ENCODE results near the gene MAP7D2.
A peak's percentile ranks its signal among the peaks of the same experiment; 100 is the strongest.

MAP7D2 gene

GRCh38 chrX:20112022-20112774 lies 4.5 kb downstream of the MAP7D2 start:
- DNase-seq = no peak

GRCh38 chrX:20111271-20111670 lies 5.4 kb downstream of the MAP7D2 start:
- no peak for DNase-seq

GRCh38 chrX:20101934-20102581 lies 14.6 kb downstream of the MAP7D2 start:
- no peak for DNase-seq

GRCh38 chrX:20091499-20091898 lies 25.2 kb downstream of the MAP7D2 start:
- DNase-seq = no peak

GRCh38 chrX:20089845-20090244 lies 26.9 kb downstream of the MAP7D2 start:
- DNase-seq = no peak

- DNase-seq = no peak
These were observed 36.4 kb downstream of the MAP7D2 start for GRCh38 chrX:20080277-20080676.

- DNase-seq = no peak
These were observed 45.1 kb downstream of the MAP7D2 start for GRCh38 chrX:20071511-20072079.

- no peak for DNase-seq
These were observed 48.8 kb downstream of the MAP7D2 start for GRCh38 chrX:20067709-20068561.

GRCh38 chrX:20066968-20067708 lies 49.6 kb downstream of the MAP7D2 start:
- peak; percentile 19 for DNase-seq

GRCh38 chrX:20063716-20064351 lies 52.9 kb downstream of the MAP7D2 start:
- DNase-seq = no peak

- no peak for DNase-seq
These were observed 53.6 kb downstream of the MAP7D2 start for GRCh38 chrX:20063153-20063552.

GRCh38 chrX:20061855-20062254 lies 54.9 kb downstream of the MAP7D2 start:
- no peak for DNase-seq

- peak; percentile 81 for DNase-seq
These were observed 55.6 kb downstream of the MAP7D2 start for GRCh38 chrX:20060961-20061748.

- DNase-seq = no peak
These were observed 57.1 kb downstream of the MAP7D2 start for GRCh38 chrX:20059467-20060128.

GRCh38 chrX:20057479-20057878 lies 59.2 kb downstream of the MAP7D2 start:
- no peak for DNase-seq

GRCh38 chrX:20056704-20057103 lies 60.0 kb downstream of the MAP7D2 start:
- no peak for DNase-seq

- DNase-seq = no peak
These were observed 63.2 kb downstream of the MAP7D2 start for GRCh38 chrX:20053537-20053936.

- DNase-seq = no peak
These were observed 69.8 kb downstream of the MAP7D2 start for GRCh38 chrX:20046864-20047263.

GRCh38 chrX:20046223-20046622 lies 70.5 kb downstream of the MAP7D2 start:
- no peak for DNase-seq

GRCh38 chrX:20042221-20042620 lies 74.5 kb downstream of the MAP7D2 start:
- no peak for DNase-seq

- no peak for DNase-seq
These were observed 77.7 kb downstream of the MAP7D2 start for GRCh38 chrX:20038966-20039365.
